ENCODE measurements around the gene GMDS. TPM values are rescaled to one million over a fixed set of nuclear protein-coding genes. Genes with fewer than 3 reads are reported as not detected.
"Not testable (repeated sequence)": the region's sequence is repeated elsewhere in the genome, so short reads cannot be mapped to it uniquely, and the experiment has no call there.

GMDS gene
- total and polyA plus RNA-seq, 2 donors (not counting 1 experiment from before 2014, with no cell fraction given) = 12.7 to 34.5 TPM

DNA sequence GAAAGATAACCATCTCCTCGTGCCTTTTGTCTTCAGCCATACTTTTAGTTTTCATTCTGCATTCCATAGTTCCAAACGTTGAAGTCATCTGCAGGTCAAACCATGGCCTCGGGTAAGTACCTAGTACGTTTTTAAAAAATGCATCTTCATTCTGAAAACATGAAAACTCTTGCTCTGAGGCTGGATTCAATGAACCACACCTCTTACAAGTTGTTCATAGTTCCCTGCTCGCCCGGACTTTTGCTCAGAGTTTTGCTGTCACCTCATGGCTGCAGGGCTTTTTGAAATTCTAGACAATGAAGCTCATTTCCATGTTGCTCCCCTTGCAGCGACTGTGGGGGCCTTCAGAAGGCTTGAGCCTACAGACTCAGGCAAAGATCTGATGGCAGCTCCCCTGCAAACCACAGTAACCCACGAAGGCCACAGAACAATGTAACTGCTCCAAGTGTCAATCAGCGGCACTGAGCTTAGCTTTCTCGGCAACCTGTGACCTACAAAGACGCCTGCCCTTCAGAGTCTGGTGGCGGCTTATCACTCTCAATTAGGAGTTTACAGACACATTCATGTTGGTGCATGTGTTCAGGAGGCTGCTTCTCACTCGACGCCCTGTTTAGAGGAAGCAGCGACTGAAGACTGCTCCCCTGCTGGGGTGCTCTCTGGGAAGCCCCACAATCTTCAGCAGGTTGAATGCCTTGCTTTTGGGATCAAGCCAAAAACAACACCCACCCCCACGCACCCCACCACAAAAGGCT lies 574.5 kb downstream of the GMDS start:
- Histone ChIP-seq H3K79me2 (ENCODE audit: control insufficient read depth, insufficient read depth, low read length) (no peaks in the 10 kb centered on the region), H3K9ac (ENCODE audit: insufficient read depth, low read length) (no peak overlapping the region), H3K4me3 (replicated peaks in 1 of 4; ENCODE audit: control extremely low read depth in 1 of 4, insufficient read depth in 1 of 4, low read depth in 3 of 4, low read length in 4 of 4) (no peak overlapping the region), H2AFZ (ENCODE audit: low read length) (no peak overlapping the region), H3K36me3 (ENCODE audit: control insufficient read depth, insufficient read depth, low read length) (no peaks in the 10 kb centered on the region), H3K27me3 (ENCODE audit: control insufficient read depth, insufficient read depth, low read length) (no peaks in the 10 kb centered on the region), H3K9me3 (ENCODE audit: control insufficient read depth, insufficient read depth, low read depth, low read length) (no peaks in the 10 kb centered on the region), H3K27ac (ENCODE audit: insufficient read depth, low read length) (no peak overlapping the region), H4K20me1 (ENCODE audit: control insufficient read depth, extremely low read depth, insufficient read depth, low read length) (no peaks in the 10 kb centered on the region), H3K4me2 (ENCODE audit: extremely low read depth, insufficient read depth, low read length) (no peak overlapping the region), H3K4me1 (ENCODE audit: control insufficient read depth, extremely low read depth, insufficient read depth, low read length) (no peaks in the 10 kb centered on the region)
- DNase-seq (ENCODE audit: low read depth in 2 of 2) = peak in 1 of 2 donors; percentile 85
- TF ChIP-seq EZH2 (IDR thresholded peaks at IDR 0.05; ENCODE audit: low read length, missing control alignments) (no peak), CTCF (conservative IDR thresholded peaks at IDR 0.05 in 1 of 2, IDR thresholded peaks at IDR 0.05 in 1 of 2; ENCODE audit: low read depth in 1 of 2, low read length in 2 of 2) (no peak)

GRCh38 chr6:1669996-1670395 lies 575.4 kb downstream of the GMDS start:
- Histone ChIP-seq H4K20me1 (ENCODE audit: control insufficient read depth, extremely low read depth, insufficient read depth, low read length) (no peaks in the 10 kb centered on the region), H3K9ac (ENCODE audit: insufficient read depth, low read length) (no peak overlapping the region), H3K79me2 (ENCODE audit: control insufficient read depth, insufficient read depth, low read length) (no peaks in the 10 kb centered on the region), H3K4me2 (ENCODE audit: extremely low read depth, insufficient read depth, low read length) (no peak overlapping the region), H3K27me3 (ENCODE audit: control insufficient read depth, insufficient read depth, low read length) (no peaks in the 10 kb centered on the region), H3K36me3 (ENCODE audit: control insufficient read depth, insufficient read depth, low read length) (no peaks in the 10 kb centered on the region), H3K4me1 (ENCODE audit: control insufficient read depth, extremely low read depth, insufficient read depth, low read length) (no peaks in the 10 kb centered on the region), H3K27ac (ENCODE audit: insufficient read depth, low read length) (no peak overlapping the region), H2AFZ (ENCODE audit: low read length) (no peak overlapping the region), H3K9me3 (ENCODE audit: control insufficient read depth, insufficient read depth, low read depth, low read length) (no peaks in the 10 kb centered on the region), H3K4me3 (replicated peaks in 1 of 4; ENCODE audit: control extremely low read depth in 1 of 4, insufficient read depth in 1 of 4, low read depth in 3 of 4, low read length in 4 of 4) (no peak overlapping the region)
- TF ChIP-seq EZH2 (IDR thresholded peaks at IDR 0.05; ENCODE audit: low read length, missing control alignments) = no peak
- no peak for TF ChIP-seq CTCF (conservative IDR thresholded peaks at IDR 0.05 in 1 of 2, IDR thresholded peaks at IDR 0.05 in 1 of 2; ENCODE audit: low read depth in 1 of 2, low read length in 2 of 2)
- DNase-seq (ENCODE audit: low read depth in 2 of 2) = no peak

DNA sequence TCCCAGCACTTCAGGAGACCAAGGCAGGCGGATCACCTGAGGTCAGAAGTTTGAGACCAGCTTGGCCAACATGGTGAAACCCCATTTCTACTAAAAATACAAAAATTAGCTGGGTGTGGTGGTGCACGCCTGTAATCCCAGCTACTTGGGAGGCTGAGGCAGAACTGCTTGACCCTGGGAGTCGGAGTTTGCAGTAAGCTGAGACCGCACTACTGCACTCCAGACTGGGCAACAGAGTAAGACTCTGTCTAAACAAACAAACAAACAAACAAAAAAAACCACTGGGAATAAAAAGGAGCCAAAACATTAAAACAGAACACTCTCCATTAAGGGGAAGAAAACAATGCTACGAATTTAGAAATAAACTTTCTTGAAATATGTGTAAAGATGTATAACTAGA lies 576.9 kb downstream of the GMDS start:
- H3K4me3 ChIP-seq (replicated peaks in 1 of 4; ENCODE audit: control extremely low read depth in 1 of 4, insufficient read depth in 1 of 4, low read depth in 3 of 4, low read length in 4 of 4); H3K27me3 ChIP-seq (ENCODE audit: control insufficient read depth, insufficient read depth, low read length); H4K20me1 ChIP-seq (ENCODE audit: control insufficient read depth, extremely low read depth, insufficient read depth, low read length); H3K27ac ChIP-seq (ENCODE audit: insufficient read depth, low read length); H3K9me3 ChIP-seq (ENCODE audit: control insufficient read depth, insufficient read depth, low read depth, low read length); H3K79me2 ChIP-seq (ENCODE audit: control insufficient read depth, insufficient read depth, low read length); DNase-seq (ENCODE audit: low read depth in 2 of 2); H3K4me1 ChIP-seq (ENCODE audit: control insufficient read depth, extremely low read depth, insufficient read depth, low read length); H3K4me2 ChIP-seq (ENCODE audit: extremely low read depth, insufficient read depth, low read length); H3K9ac ChIP-seq (ENCODE audit: insufficient read depth, low read length); H2AFZ ChIP-seq (ENCODE audit: low read length); H3K36me3 ChIP-seq (ENCODE audit: control insufficient read depth, insufficient read depth, low read length): not testable (repeated sequence)

Measured in fibroblast of lung (primary cell).